GM18499 (cell line): Measurements from ENCODE around the gene CLTC.

Experiments used
- ATAC-seq: cut with Tn5 transposase; IDR thresholded peaks from one replicate; pipeline ENCODE4 v1.9.1; 2021; ENCODE audit warnings: moderate number of reproducible peaks; ENCODE audit not compliant: insufficient read depth, unreplicated experiment

The CLTC gene

GRCh38 chr17:59722623-59723022 lies 102.9 kb downstream of the CLTC start:
- no peak for ATAC-seq

- ATAC-seq: no peak
Measured at GRCh38 chr17:59723041-59723440, 103.3 kb downstream of the CLTC start.

- no peak for ATAC-seq
Measured at GRCh38 chr17:59723607-59724006, 103.9 kb downstream of the CLTC start.

- no peak for ATAC-seq
Measured at GRCh38 chr17:59725691-59726090, 106.0 kb downstream of the CLTC start.

GRCh38 chr17:59727817-59728533 lies 108.3 kb downstream of the CLTC start:
- no peak for ATAC-seq

- ATAC-seq: no peak
Measured at GRCh38 chr17:59730268-59730834, 110.7 kb downstream of the CLTC start.

GRCh38 chr17:59733697-59734096 lies 114.0 kb downstream of the CLTC start:
- no peak for ATAC-seq

GRCh38 chr17:59734226-59734625 lies 114.5 kb downstream of the CLTC start:
- no peak for ATAC-seq

- ATAC-seq: no peak
Measured at GRCh38 chr17:59737324-59737723, 117.6 kb downstream of the CLTC start.

GRCh38 chr17:59743842-59744241 lies 124.1 kb downstream of the CLTC start:
- no peak for ATAC-seq

- ATAC-seq: no peak
Measured at GRCh38 chr17:59745040-59745439, 125.3 kb downstream of the CLTC start.
